GM20000 (cell line): ENCODE measurements around the gene GSTO1.

Experiments
- DNase-seq: peaks from one replicate; pipeline ENCODE4 v3.0.0; 2012; ENCODE audit warnings: low spot score
- TF ChIP-seq, protein P1 (sequence below): IDR thresholded peaks from 2 replicates; pipeline ENCODE4 v1.5.1; 2012; ENCODE audit warnings: mild to moderate bottlenecking, control low read depth; ENCODE audit errors: extremely low read depth, missing control alignments

Gene GSTO1

DNA sequence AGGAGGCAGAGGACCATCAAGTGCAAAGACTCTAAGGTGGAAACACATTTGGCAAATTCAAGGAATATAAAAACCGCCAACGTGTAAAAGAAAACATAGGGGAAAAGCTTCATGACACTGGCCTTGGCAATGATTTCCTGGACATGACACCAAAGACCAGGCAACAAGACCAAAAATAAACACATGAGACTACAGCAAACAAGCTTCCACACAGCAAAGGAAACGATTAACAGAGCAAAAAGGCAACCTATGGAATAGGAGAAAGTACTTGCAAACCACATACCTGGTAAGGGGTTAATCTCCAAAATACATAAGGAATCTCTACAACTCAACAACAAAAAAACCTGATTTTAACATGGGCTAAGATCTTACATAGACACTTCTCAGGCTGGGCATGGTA lies 3.5 kb downstream of the GSTO1 start:
- TF ChIP-seq, protein P1, sequence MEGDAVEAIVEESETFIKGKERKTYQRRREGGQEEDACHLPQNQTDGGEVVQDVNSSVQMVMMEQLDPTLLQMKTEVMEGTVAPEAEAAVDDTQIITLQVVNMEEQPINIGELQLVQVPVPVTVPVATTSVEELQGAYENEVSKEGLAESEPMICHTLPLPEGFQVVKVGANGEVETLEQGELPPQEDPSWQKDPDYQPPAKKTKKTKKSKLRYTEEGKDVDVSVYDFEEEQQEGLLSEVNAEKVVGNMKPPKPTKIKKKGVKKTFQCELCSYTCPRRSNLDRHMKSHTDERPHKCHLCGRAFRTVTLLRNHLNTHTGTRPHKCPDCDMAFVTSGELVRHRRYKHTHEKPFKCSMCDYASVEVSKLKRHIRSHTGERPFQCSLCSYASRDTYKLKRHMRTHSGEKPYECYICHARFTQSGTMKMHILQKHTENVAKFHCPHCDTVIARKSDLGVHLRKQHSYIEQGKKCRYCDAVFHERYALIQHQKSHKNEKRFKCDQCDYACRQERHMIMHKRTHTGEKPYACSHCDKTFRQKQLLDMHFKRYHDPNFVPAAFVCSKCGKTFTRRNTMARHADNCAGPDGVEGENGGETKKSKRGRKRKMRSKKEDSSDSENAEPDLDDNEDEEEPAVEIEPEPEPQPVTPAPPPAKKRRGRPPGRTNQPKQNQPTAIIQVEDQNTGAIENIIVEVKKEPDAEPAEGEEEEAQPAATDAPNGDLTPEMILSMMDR = no peak
- no peak for DNase-seq

DNA sequence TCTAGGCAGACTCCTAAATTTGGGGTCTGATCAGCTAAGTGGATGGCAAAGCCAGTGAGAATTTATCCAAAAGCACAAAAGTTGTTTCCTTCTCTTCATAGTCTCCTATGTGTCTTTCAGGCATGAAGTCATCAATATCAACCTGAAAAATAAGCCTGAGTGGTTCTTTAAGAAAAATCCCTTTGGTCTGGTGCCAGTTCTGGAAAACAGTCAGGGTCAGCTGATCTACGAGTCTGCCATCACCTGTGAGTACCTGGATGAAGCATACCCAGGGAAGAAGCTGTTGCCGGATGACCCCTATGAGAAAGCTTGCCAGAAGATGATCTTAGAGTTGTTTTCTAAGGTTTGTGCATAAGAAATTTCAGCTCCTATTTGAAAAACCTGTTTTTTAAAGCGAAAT lies 4.8 kb downstream of the GSTO1 start:
- no peak for DNase-seq

DNA sequence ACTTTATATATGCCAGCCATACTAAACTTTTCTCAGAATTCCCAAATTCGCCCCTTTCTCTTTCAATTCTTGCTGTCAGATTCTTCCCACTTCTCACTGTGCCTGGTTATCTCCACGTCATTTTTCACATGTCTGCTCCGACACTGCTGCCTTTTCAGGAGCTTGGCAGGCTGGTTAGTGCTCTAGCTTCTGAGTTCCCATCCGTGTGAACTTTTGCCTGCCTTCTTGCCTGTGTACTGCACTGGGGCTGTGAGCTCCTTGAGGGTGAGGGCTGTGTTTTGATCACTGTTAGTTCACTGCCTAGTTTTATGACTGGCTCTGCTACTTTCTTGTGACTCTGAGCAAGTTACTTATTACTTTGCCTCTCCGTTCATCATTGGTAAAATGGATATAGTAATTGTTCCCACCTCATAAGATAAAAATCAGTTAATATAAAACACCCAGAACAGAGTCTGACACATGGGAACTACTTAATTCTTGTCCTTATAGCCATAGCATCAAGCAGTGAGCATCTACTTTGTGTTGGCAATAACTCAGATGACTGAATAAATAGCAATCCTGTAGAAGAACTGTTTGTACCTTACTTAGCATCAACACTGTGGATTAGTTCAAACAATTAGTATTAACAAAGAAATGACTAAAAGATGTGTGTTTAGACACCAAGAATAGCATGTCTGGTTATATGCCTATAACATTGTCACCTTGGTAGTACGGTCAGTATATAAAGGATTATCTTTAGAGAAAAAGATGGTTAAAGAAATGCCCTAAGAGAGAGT lies 5.5 kb downstream of the GSTO1 start:
- no peak for DNase-seq
- TF ChIP-seq, protein P1 = no peak

More for the DNA sequence above, 4.8 kb downstream of the GSTO1 start:
- TF ChIP-seq, protein P1 = no peak

DNA sequence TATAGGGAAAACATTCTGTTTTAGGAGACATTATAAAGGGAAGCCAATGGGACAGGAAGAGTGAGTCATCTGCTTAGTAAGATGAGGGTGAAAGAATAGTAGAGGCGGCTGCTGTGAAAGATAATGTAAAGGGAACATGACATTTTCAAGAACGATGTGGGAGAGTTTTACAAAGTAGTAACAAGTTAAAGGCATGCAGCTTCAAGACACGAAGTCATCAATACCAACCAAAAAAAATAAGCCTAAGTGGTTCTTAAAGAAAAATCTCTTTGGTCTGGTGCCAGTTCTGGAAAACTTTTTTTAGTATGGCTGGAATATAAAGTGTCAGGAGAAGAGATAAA lies 6.1 kb downstream of the GSTO1 start:
- no peak for DNase-seq
- TF ChIP-seq, protein P1 = no peak

GRCh38 chr10:104262055-104262454 lies 7.4 kb downstream of the GSTO1 start:
- TF ChIP-seq, protein P1 = no peak
- DNase-seq = no peak

GRCh38 chr10:104264783-104265182 lies 10.1 kb downstream of the GSTO1 start:
- TF ChIP-seq, protein P1 = no peak
- DNase-seq = no peak

DNA sequence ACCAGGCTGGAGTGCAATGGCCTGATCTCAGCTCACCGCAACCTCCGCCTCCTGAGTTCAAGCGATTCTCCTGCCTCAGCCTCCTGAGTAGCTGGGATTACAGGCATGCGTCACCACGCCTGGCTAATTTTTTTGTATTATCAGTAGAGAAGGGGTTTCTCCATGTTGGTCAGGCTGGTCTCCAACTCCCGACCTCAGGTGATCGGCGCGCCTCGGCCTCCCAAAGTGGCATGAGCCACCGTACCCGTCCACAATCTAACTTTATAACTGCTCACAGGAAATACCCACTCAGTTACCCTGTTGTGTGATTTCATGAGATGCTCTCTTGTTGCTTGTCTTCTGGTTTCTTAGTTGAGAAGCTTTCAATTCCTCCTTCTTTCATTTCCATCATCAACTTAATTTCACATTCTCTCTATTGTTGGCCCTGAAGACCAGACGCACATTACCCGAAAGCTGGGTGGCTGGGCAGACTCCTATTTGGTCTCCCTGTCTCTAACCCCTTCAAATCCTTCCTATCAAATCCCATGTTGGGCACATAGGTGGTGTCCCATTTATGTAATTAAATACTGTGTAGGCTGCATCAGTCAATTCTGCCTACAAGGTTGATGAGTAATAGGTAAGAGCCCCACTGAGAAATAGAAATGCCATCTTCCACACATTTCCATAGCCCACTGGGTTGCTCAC lies 13.2 kb downstream of the GSTO1 start:
- TF ChIP-seq, protein P1 = no peak
- DNase-seq = no peak
